Mesenchymal stem cell (in vitro differentiated cells and primary cell): ENCODE measurements around the gene SYCP2L. TPM values are rescaled to one million over a fixed set of nuclear protein-coding genes. Genes with fewer than 3 reads are reported as not detected.

Experiments used
- DNase-seq: peaks from one replicate; pipeline ENCODE4 v3.0.0-alpha.2; 2013
- H2AFZ ChIP-seq: one replicate; pipeline ENCODE4 v1.6.1; 2013; ENCODE audit warnings: low read depth, mild to moderate bottlenecking, control low read depth, inconsistent platforms, low read length, moderate library complexity
- H2AK5ac ChIP-seq: 2 replicates; pipeline ENCODE4 v1.6.1; 2013; ENCODE audit warnings: low read length, moderate library complexity, mild to moderate bottlenecking, inconsistent platforms; ENCODE audit not compliant: severe bottlenecking
- H2BK120ac ChIP-seq: one replicate; pipeline ENCODE4 v1.6.1; 2013; ENCODE audit warnings: low read depth, mild to moderate bottlenecking, inconsistent platforms, low read length, moderate library complexity
- H2BK12ac ChIP-seq, 2 experiments: one replicate each; pipeline ENCODE4 v1.6.1; 2013; ENCODE audit warnings: inconsistent platforms in 2 of 2, low read length in 2 of 2, mild to moderate bottlenecking in 2 of 2, moderate library complexity in 2 of 2, control low read depth in 1 of 2
- H2BK15ac ChIP-seq: one replicate; pipeline ENCODE4 v1.6.1; 2013; ENCODE audit warnings: mild to moderate bottlenecking, low read depth, inconsistent platforms; ENCODE audit not compliant: poor library complexity, severe bottlenecking
- H2BK5ac ChIP-seq: 2 replicates; pipeline ENCODE4 v1.6.1; 2013; ENCODE audit warnings: low read depth, mild to moderate bottlenecking, low read length, control low read depth, inconsistent platforms; ENCODE audit not compliant: poor library complexity, severe bottlenecking
- H3K14ac ChIP-seq, 2 experiments: one replicate each; pipeline ENCODE4 v1.6.1; 2013; ENCODE audit warnings: inconsistent platforms in 2 of 2, low read length in 2 of 2, control low read depth in 1 of 2, mild to moderate bottlenecking in 1 of 2, moderate library complexity in 1 of 2
- H3K18ac ChIP-seq, 2 experiments: one replicate each; pipeline ENCODE4 v1.6.1; 2013; ENCODE audit warnings: inconsistent platforms in 2 of 2, low read length in 2 of 2, control low read depth in 1 of 2, low read depth in 1 of 2, mild to moderate bottlenecking in 1 of 2
- H3K23ac ChIP-seq, 2 experiments: one replicate each; pipeline ENCODE4 v1.6.1; 2013; ENCODE audit warnings: inconsistent platforms in 2 of 2, low read length in 2 of 2, mild to moderate bottlenecking in 2 of 2, moderate library complexity in 2 of 2, control low read depth in 1 of 2
- H3K27ac ChIP-seq: 2 replicates; pipeline ENCODE4 v1.5.1; 2013; ENCODE audit warnings: mild to moderate bottlenecking, moderate library complexity, low read length, control low read depth, inconsistent platforms; ENCODE audit not compliant: poor library complexity, severe bottlenecking
- H3K27me3 ChIP-seq, 2 experiments: 2 replicates each; pipeline versions ENCODE4 v1.6.1 to v1.7.0; 2013; ENCODE audit warnings: low read length in 2 of 2, mild to moderate bottlenecking in 2 of 2, moderate library complexity in 2 of 2, control low read depth in 1 of 2, inconsistent platforms in 1 of 2; ENCODE audit not compliant: control insufficient read depth in 1 of 2, insufficient read depth in 1 of 2
- H3K36me3 ChIP-seq, 2 experiments: 2 replicates each; pipeline versions ENCODE4 v1.6.1 to v1.7.0; 2013; ENCODE audit warnings: low read length in 2 of 2, control low read depth in 1 of 2, inconsistent platforms in 1 of 2, low read depth in 1 of 2, mild to moderate bottlenecking in 1 of 2; ENCODE audit not compliant: insufficient read depth in 2 of 2, control insufficient read depth in 1 of 2
- H3K4ac ChIP-seq, 2 experiments: one replicate each; pipeline ENCODE4 v1.6.1; 2013; ENCODE audit warnings: inconsistent platforms in 2 of 2, low read length in 2 of 2, mild to moderate bottlenecking in 2 of 2, moderate library complexity in 2 of 2, control low read depth in 1 of 2, low read depth in 1 of 2
- H3K4me1 ChIP-seq: 2 replicates; pipeline ENCODE4 v1.6.1; 2013; ENCODE audit warnings: low read depth, low read length, control low read depth; ENCODE audit not compliant: control insufficient read depth, insufficient read depth
- H3K4me2 ChIP-seq: 2 replicates; pipeline ENCODE4 v1.6.1; 2013; ENCODE audit warnings: low read length, mild to moderate bottlenecking, inconsistent platforms; ENCODE audit not compliant: poor library complexity, severe bottlenecking
- H3K4me3 ChIP-seq, 2 experiments: 2 replicates each; pipeline versions ENCODE4 v1.5.1 to v1.7.0; 2013; ENCODE audit warnings: low read length in 2 of 2, mild to moderate bottlenecking in 2 of 2, control low read depth in 1 of 2, low read depth in 1 of 2; ENCODE audit not compliant: insufficient read depth in 1 of 2
- H3K79me1 ChIP-seq: replicated peaks from 2 replicates; pipeline ENCODE4 v1.6.1; 2013; ENCODE audit warnings: mild to moderate bottlenecking, control low read depth, low read length, inconsistent platforms; ENCODE audit not compliant: poor library complexity, severe bottlenecking
- H3K9ac ChIP-seq: 2 replicates; pipeline ENCODE4 v1.7.0; 2013; ENCODE audit warnings: mild to moderate bottlenecking, low read length, moderate library complexity
- H3K9me3 ChIP-seq: 2 replicates; pipeline ENCODE4 v1.7.0; 2013; ENCODE audit warnings: mild to moderate bottlenecking, low read length; ENCODE audit not compliant: control insufficient read depth
- H4K8ac ChIP-seq: one replicate; pipeline ENCODE4 v1.6.1; 2013; ENCODE audit warnings: inconsistent platforms, mild to moderate bottlenecking, low read length, moderate library complexity
- H4K91ac ChIP-seq: one replicate; pipeline ENCODE4 v1.6.1; 2013; ENCODE audit warnings: mild to moderate bottlenecking, low read length, inconsistent platforms
- WGBS: methylation state at CpG from one replicate; pipeline ENCODE4 v1.1.7; 2013; ENCODE audit warnings: mixed read lengths; 5-methylcytosine and 5-hydroxymethylcytosine counted together
- polyA plus RNA-seq, 2 experiments: library from polyadenylated mRNA; stranded (reverse); fragments of 200-250 nt; gene quantifications; one replicate each; pipeline ENCODE4 v1.2.3, GENCODE V29; 2013

Gene SYCP2L
- polyA plus RNA-seq (2013, experiment 1 of 2) = 0.43 TPM
- polyA plus RNA-seq (2013, experiment 2 of 2) = 0.33 TPM

- H3K4me3 ChIP-seq = peak within 1 kb of the TSS; percentile 66 to 67
- H3K4ac ChIP-seq = no peak within 1 kb of the TSS
- H4K8ac ChIP-seq = peak within 1 kb of the TSS; percentile 72
- peak; percentile 85 for DNase-seq
- under 1% methylated on average over 57 of the region's 58 CpGs for WGBS
- H2BK12ac ChIP-seq = no peak within 1 kb of the TSS
- peak within 1 kb of the TSS; percentile 61 for H4K91ac ChIP-seq
- H3K36me3 ChIP-seq = no peaks in the 10 kb centered on the region
- peak within 1 kb of the TSS; percentile 8 for H3K9ac ChIP-seq
- H2BK120ac ChIP-seq = no peak within 1 kb of the TSS
- no peak within 1 kb of the TSS for H3K27ac ChIP-seq
- peaks cover 17% of the 10 kb centered on the region for H3K4me1 ChIP-seq
- peak within 1 kb of the TSS in 1 of 2 experiments; percentile 27 for H3K14ac ChIP-seq
- peak within 1 kb of the TSS; percentile 80 for H2AFZ ChIP-seq
- H3K79me1 ChIP-seq = no peaks in the 10 kb centered on the region
- H2BK15ac ChIP-seq = no peak within 1 kb of the TSS
- no peak within 1 kb of the TSS for H2BK5ac ChIP-seq
- no peak within 1 kb of the TSS for H3K18ac ChIP-seq
- H3K27me3 ChIP-seq = peaks cover 30 to 59% of the 10 kb centered on the region in 2 experiments
- peak within 1 kb of the TSS in 1 of 2 experiments; percentile 48 for H3K23ac ChIP-seq
- no peak within 1 kb of the TSS for H2AK5ac ChIP-seq
- peak within 1 kb of the TSS; percentile 87 for H3K4me2 ChIP-seq
- H3K9me3 ChIP-seq = peaks cover 5% of the 10 kb centered on the region
These were observed at the start of gene SYCP2L for GRCh38 chr6:10886691-10887502. SYCP2L (plus strand) TSS chr6:10887052; CDS start chr6:10887127, 75 bp downstream.

GRCh38 chr6:10837622-10837994 is 49.2 kb upstream of the SYCP2L start:
- under 1% methylated on average over 19 of the region's 22 CpGs for WGBS
- H2BK15ac ChIP-seq = no peak overlapping the region
- peak overlapping the region; percentile 71 to 88 for H3K4me3 ChIP-seq
- H3K23ac ChIP-seq = no peak overlapping the region
- H3K4ac ChIP-seq = no peak overlapping the region
- H3K14ac ChIP-seq = no peak overlapping the region
- H2AK5ac ChIP-seq = no peak overlapping the region
- peaks cover 7% of the 10 kb centered on the region for H3K4me1 ChIP-seq
- peak; percentile 40 for DNase-seq
- H2BK5ac ChIP-seq = no peak overlapping the region
- no peaks in the 10 kb centered on the region for H3K36me3 ChIP-seq
- peak overlapping the region; percentile 99 for H3K4me2 ChIP-seq
- H2BK120ac ChIP-seq = no peak overlapping the region
- H3K9me3 ChIP-seq = no peaks in the 10 kb centered on the region
- no peak overlapping the region for H4K91ac ChIP-seq
- peak overlapping the region; percentile 29 for H2AFZ ChIP-seq
- no peak overlapping the region for H4K8ac ChIP-seq
- H3K9ac ChIP-seq = peak overlapping the region; percentile 90
- H2BK12ac ChIP-seq = no peak overlapping the region
- peaks cover 20 to 23% of the 10 kb centered on the region in 2 experiments for H3K27me3 ChIP-seq
- H3K18ac ChIP-seq = no peak overlapping the region
- no peak overlapping the region for H3K27ac ChIP-seq
- H3K79me1 ChIP-seq = no peaks in the 10 kb centered on the region

DNA sequence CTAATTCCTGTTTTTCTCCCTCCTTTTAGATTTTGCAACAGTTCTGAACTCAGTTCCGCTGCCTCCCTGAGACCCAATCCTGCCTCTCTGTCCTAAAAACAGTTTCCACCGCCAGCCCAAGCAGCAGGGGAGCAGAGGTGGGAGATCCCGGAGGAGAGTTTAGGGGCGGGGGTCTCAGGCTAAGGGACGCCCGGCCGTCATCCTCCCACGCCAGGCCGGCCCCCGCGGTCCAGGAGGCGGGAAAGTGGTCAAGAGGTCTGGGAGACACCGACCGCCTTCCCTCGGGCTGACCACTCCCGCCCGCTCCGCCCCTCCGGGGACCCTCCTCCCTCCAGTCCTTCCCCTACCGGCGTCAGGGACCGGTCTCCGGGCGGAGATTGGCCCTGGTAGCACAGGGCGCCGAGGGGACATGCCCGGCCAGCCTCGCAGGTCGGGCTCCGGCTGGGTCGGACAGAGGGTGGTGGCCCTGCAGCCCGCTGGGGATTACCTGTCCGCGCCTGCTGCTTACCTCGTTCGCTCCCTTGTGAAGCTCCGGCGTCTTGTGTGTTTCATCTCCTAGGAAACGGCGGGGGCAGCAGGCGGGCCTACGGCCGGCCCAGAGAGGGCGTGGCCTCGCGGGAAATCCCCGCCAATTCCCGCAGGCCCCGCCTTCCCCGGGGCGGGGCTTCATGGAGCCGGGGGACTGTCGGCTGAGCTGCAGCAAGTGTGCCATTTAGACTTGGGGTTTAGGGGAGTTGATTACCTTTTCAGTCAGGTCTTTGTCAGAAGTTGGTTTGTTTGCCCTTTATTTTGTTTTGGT is 48.7 kb upstream of the SYCP2L start, which contains the start of gene MAK:
TSS of gene MAK (minus strand) at position 545 of the 799 bp plus-strand sequence. CDS start 7,891 bp downstream, outside the sequence.
- H3K4me2 ChIP-seq = peak within 1 kb of the TSS; percentile 99
- H3K79me1 ChIP-seq = no peaks in the 10 kb centered on the region
- peak within 1 kb of the TSS; percentile 23 for H4K8ac ChIP-seq
- no peak within 1 kb of the TSS for H4K91ac ChIP-seq
- peaks cover 7% of the 10 kb centered on the region for H3K4me1 ChIP-seq
- H2BK5ac ChIP-seq = no peak within 1 kb of the TSS
- H2BK15ac ChIP-seq = no peak within 1 kb of the TSS
- H3K36me3 ChIP-seq = no peaks in the 10 kb centered on the region
- H2AK5ac ChIP-seq = no peak within 1 kb of the TSS
- H3K27ac ChIP-seq = no peak within 1 kb of the TSS
- no peak within 1 kb of the TSS for H2BK120ac ChIP-seq
- no peak within 1 kb of the TSS for H3K4ac ChIP-seq
- H2BK12ac ChIP-seq = no peak within 1 kb of the TSS
- peak within 1 kb of the TSS; percentile 99 for H2AFZ ChIP-seq
- H3K9ac ChIP-seq = peak within 1 kb of the TSS; percentile 90
- no peaks in the 10 kb centered on the region for H3K9me3 ChIP-seq
- no peak within 1 kb of the TSS for H3K23ac ChIP-seq
- no peak within 1 kb of the TSS for H3K14ac ChIP-seq
- peaks cover 20 to 23% of the 10 kb centered on the region in 2 experiments for H3K27me3 ChIP-seq
- no peak within 1 kb of the TSS for H3K18ac ChIP-seq
- peak within 1 kb of the TSS; percentile 71 to 88 for H3K4me3 ChIP-seq
- DNase-seq = peak; percentile 89
- under 1% methylated on average over 50 of the region's 53 CpGs for WGBS
